ENCODE measurements around the gene FAM53A.

The FAM53A gene

DNA sequence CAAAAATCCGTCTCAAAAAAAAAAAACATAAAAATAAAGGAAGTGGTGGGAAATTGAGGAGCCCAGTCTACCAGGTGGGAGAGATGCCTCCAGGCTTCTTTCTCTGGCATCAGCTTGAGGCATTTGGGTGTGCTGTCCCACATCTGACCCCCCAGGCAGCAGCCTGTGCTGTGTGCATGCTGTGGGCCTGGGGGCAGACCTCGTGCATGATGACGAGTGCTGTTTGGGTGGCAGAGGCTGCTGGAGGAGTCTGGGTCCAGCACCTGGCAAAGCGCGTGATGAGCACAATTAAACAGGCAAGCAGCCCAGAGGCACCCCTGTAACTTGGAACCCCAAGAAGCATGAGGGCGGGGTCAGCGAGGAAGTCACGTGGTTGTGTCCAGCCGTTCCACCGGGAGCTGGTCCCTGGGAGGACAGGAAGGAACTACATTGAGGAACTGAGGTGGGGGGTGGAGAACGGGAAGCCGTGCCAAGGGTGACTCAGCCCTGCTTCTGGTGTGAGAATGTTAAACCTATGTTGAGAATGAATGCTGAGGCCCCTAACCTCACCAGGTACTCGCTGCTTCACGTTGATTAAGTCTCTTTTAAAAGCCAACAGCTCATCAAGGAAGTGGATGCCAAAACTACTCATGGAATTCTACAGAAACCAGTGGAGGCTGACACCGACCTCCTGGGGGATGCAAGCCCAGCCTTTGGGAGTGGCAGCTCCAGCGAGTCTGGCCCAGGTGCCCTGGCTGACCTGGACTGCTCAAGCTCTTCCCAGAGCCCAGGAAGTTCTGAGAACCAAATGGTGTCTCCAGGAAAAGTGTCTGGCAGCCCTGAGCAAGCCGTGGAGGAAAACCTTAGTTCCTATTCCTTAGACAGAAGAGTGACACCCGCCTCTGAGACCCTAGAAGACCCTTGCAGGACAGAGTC lies 43.3 kb upstream of the FAM53A start:
- TF ChIP-seq, protein P1, sequence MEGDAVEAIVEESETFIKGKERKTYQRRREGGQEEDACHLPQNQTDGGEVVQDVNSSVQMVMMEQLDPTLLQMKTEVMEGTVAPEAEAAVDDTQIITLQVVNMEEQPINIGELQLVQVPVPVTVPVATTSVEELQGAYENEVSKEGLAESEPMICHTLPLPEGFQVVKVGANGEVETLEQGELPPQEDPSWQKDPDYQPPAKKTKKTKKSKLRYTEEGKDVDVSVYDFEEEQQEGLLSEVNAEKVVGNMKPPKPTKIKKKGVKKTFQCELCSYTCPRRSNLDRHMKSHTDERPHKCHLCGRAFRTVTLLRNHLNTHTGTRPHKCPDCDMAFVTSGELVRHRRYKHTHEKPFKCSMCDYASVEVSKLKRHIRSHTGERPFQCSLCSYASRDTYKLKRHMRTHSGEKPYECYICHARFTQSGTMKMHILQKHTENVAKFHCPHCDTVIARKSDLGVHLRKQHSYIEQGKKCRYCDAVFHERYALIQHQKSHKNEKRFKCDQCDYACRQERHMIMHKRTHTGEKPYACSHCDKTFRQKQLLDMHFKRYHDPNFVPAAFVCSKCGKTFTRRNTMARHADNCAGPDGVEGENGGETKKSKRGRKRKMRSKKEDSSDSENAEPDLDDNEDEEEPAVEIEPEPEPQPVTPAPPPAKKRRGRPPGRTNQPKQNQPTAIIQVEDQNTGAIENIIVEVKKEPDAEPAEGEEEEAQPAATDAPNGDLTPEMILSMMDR (IDR thresholded peaks at IDR 0.05; ENCODE audit: extremely low read depth, insufficient read depth, missing control alignments), result no peak
- no peak for DNase-seq (ENCODE audit: low spot score)
- in situ Hi-C loops (cut with MboI; ENCODE audit: low pct_unique_long_range_greater_than_20kb, low sequenced_read_pairs, unreplicated experiment), result loop anchor here (25.0 kb wide), 1 partner anchor 460 kb away; no protein-coding TSS in a partner anchor

DNA sequence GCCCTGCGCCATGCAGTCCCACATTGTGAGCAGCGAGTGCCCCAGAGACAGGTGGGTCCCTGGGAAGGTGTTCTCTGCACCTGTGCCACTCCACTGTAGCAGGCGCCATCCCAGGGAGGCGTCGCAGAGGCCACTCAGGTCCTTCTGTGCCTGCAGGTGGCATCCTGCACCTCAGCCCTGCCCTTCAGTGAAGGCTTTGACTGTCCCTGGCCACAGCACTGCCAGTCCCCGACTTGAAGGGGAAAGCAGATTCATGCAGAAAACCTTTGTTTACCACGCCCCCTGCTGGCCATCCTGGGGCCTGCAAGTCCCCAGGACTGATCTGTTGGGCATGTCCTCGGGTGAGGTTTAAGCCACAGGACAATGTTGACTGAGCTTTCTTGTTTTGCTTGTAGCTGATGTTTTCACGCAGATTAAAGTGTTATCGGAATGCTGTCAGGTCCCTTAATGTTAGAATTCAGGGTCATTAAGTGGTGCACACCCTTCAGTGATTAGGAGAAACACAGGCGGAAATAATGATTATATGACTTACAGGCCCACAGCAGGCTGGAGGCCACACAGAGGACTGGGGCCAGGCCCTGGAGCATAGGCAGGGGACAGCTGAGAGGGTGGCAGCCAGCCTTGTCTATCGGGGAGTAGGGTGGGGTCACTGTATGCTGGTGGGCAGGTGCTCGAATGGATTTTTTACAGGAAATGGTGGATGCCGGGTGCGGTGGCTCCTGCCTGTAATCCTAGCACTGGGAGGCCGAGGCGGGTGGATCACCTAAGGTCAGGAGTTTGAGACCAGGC lies 42.2 kb upstream of the FAM53A start:
- DNase-seq (ENCODE audit: low spot score), result peak; percentile 86
- in situ Hi-C loops (cut with MboI; ENCODE audit: low pct_unique_long_range_greater_than_20kb, low sequenced_read_pairs, unreplicated experiment), result loop anchor here (25.0 kb wide), 1 partner anchor 461 kb away; no protein-coding TSS in a partner anchor
- TF ChIP-seq, protein P1 (IDR thresholded peaks at IDR 0.05; ENCODE audit: extremely low read depth, insufficient read depth, missing control alignments), result peak; percentile 94

DNA sequence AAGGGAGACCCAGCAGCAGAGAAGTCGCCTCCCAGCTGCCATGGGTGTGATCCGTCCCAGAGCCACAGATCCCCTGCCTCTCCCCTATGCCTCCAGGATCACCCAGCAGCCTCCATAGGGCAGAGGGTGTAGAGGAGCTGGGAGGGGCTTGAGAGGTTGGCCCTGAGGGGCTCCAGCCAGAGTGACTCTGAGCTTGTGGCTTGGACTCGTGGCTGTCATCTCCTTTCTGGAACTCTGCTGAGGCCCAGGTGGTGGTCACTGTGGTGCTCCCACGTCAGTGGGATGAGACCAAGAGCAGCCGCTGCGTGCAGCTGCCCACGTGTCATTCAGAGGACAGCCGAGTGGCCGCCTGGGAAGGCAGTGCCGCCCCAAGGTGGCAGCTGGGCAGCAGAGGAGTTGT lies 41.4 kb upstream of the FAM53A start:
- no peak for DNase-seq (ENCODE audit: low spot score)
- in situ Hi-C loops (cut with MboI; ENCODE audit: low pct_unique_long_range_greater_than_20kb, low sequenced_read_pairs, unreplicated experiment), result loop anchor here (25.0 kb wide), 1 partner anchor 462 kb away; no protein-coding TSS in a partner anchor
- TF ChIP-seq, protein P1 (IDR thresholded peaks at IDR 0.05; ENCODE audit: extremely low read depth, insufficient read depth, missing control alignments), result no peak

DNA sequence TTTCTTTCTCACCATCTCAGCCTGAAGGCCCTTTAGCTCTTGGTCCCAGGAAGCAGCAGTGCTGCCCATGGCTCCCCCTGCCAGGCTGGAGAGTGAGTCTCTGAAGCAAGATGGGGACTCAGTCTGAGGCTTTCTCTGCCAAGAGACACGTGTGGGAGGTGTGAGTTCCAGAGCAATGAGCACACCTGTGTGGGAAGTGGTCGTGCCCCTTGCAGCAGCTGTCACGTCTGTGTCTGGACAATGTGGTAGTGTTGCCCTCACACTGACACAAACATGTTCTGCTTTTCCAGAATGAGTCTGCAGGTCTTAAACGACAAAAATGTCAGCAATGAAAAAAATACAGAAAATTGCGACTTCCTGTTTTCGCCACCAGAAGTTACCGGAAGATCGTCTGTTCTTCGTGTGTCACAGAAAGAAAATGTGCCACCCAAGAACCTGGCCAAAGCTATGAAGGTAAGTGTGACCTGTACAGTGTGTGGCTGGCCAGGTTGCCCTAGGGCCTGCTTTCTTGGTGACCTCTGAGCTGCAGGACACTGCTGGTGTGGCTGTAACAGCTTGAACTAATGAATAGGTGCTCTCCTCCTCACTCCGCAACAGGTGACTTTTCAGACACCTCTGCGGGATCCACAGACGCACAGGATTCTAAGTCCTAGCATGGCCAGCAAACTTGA lies 39.2 kb upstream of the FAM53A start:
- TF ChIP-seq, protein P1 (IDR thresholded peaks at IDR 0.05; ENCODE audit: extremely low read depth, insufficient read depth, missing control alignments), result no peak
- DNase-seq (ENCODE audit: low spot score), result peak; percentile 46
- in situ Hi-C loops (cut with MboI; ENCODE audit: low pct_unique_long_range_greater_than_20kb, low sequenced_read_pairs, unreplicated experiment), result no loop called here

DNA sequence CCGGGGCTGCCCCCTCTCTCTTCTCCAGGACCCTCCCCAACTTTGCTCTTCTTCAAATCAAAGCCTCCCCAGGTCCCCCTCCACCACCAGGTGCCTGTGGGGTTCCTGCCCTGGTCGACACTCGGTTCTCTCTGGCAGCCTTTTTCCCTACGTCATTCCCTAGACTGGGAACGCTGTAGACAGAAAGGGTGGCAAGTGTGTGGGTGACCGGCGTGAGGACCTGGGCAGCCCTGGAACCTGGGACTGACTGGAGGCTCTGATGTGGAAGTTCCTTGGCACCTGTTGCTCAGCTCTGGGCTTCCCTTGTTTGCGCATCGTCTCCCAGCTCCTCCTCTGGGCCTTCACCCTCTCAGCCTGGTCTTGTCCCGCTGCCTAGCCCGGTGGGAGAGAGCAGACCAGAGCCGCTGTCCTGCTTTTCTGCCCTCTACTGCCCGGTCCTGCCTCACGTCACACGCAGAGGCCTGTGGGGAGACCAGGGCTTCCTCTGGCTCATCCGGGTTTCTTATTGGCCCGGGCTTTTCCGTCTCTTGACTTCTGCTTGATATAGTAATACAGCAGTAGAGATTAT lies 38.5 kb upstream of the FAM53A start:
- TF ChIP-seq, protein P1 (IDR thresholded peaks at IDR 0.05; ENCODE audit: extremely low read depth, insufficient read depth, missing control alignments), result no peak
- in situ Hi-C loops (cut with MboI; ENCODE audit: low pct_unique_long_range_greater_than_20kb, low sequenced_read_pairs, unreplicated experiment), result no loop called here
- no peak for DNase-seq (ENCODE audit: low spot score)

Measured in GM13977 (cell line).